H9 (cell line): Measurements from ENCODE around the gene SHISAL2B. TPM values are rescaled to one million over a fixed set of nuclear protein-coding genes. Genes with fewer than 3 reads are reported as not detected.

Experiments used
- DNase-seq: peaks from one replicate; pipeline ENCODE4 v3.0.0-alpha.2; 2017
- H2AFZ ChIP-seq: one replicate; pipeline ENCODE4 v1.6.1; 2013; ENCODE audit warnings: mild to moderate bottlenecking, low read length, control low read depth, moderate library complexity
- H2AK5ac ChIP-seq: 2 replicates; pipeline ENCODE4 v1.6.1; 2013; ENCODE audit warnings: low read length, control low read depth, mixed read lengths; ENCODE audit not compliant: insufficient read length
- H2BK120ac ChIP-seq: one replicate; pipeline ENCODE4 v1.6.1; 2013; ENCODE audit warnings: low read depth, mild to moderate bottlenecking, low read length, control low read depth, inconsistent platforms; ENCODE audit not compliant: poor library complexity, severe bottlenecking
- H2BK12ac ChIP-seq: 2 replicates; pipeline ENCODE4 v1.6.1; 2013; ENCODE audit warnings: low read length, control low read depth, mixed read lengths, low read depth; ENCODE audit not compliant: insufficient read length
- H2BK15ac ChIP-seq: 2 replicates; pipeline ENCODE4 v1.6.1; 2013; ENCODE audit warnings: low read depth, low read length, control low read depth
- H2BK20ac ChIP-seq: one replicate; pipeline ENCODE4 v1.6.1; 2013; ENCODE audit warnings: low read depth, mild to moderate bottlenecking, low read length, control low read depth, inconsistent platforms; ENCODE audit not compliant: poor library complexity, severe bottlenecking
- H2BK5ac ChIP-seq: 2 replicates; pipeline ENCODE4 v1.6.1; 2013; ENCODE audit warnings: low read length, control low read depth, mixed read lengths; ENCODE audit not compliant: insufficient read length
- H3K14ac ChIP-seq: 2 replicates; pipeline ENCODE4 v1.6.1; 2013; ENCODE audit warnings: low read length, control low read depth; ENCODE audit not compliant: insufficient read depth
- H3K18ac ChIP-seq: 2 replicates; pipeline ENCODE4 v1.6.1; 2013; ENCODE audit warnings: low read depth, mild to moderate bottlenecking, mixed read lengths, low read length, control low read depth; ENCODE audit not compliant: insufficient read length
- H3K23ac ChIP-seq: 2 replicates; pipeline ENCODE4 v1.6.1; 2013; ENCODE audit warnings: low read length, control low read depth, mixed read lengths, low read depth; ENCODE audit not compliant: insufficient read length
- H3K23me2 ChIP-seq: 2 replicates; pipeline ENCODE4 v1.6.1; 2013; ENCODE audit warnings: low read depth, mild to moderate bottlenecking, mixed read lengths, low read length, control low read depth; ENCODE audit not compliant: insufficient read length, poor library complexity, severe bottlenecking
- H3K27ac ChIP-seq: 2 replicates; pipeline ENCODE4 v1.5.1; 2013; ENCODE audit warnings: low read length, control low read depth, mixed read lengths, low read depth; ENCODE audit not compliant: insufficient read length
- H3K27me3 ChIP-seq: 2 replicates; pipeline ENCODE4 v1.6.1; 2013; ENCODE audit warnings: low read length, control low read depth, inconsistent platforms; ENCODE audit not compliant: insufficient read depth
- H3K4ac ChIP-seq: 2 replicates; pipeline ENCODE4 v1.6.1; 2013; ENCODE audit warnings: low read depth, mild to moderate bottlenecking, control low read depth, inconsistent platforms, low read length, moderate library complexity
- H3K4me1 ChIP-seq: 2 replicates; pipeline ENCODE4 v1.6.1; 2013; ENCODE audit warnings: low read length, control low read depth, inconsistent platforms; ENCODE audit not compliant: insufficient read depth
- H3K4me2 ChIP-seq: 2 replicates; pipeline ENCODE4 v1.6.1; 2013; ENCODE audit warnings: low read length, control low read depth, mixed read lengths; ENCODE audit not compliant: insufficient read length, insufficient read depth
- H3K56ac ChIP-seq: 2 replicates; pipeline ENCODE4 v1.6.1; 2013; ENCODE audit warnings: low read depth, mild to moderate bottlenecking, mixed read lengths, low read length, control low read depth; ENCODE audit not compliant: insufficient read length
- H3K79me1 ChIP-seq: 2 replicates; pipeline ENCODE4 v1.6.1; 2013; ENCODE audit warnings: low read depth, mild to moderate bottlenecking, moderate library complexity, low read length, control low read depth, inconsistent platforms; ENCODE audit not compliant: insufficient read depth, poor library complexity, severe bottlenecking
- H3K79me2 ChIP-seq: 2 replicates; pipeline ENCODE4 v1.6.1; 2013; ENCODE audit warnings: low read length, control low read depth, inconsistent platforms; ENCODE audit not compliant: insufficient read depth
- H3K9ac ChIP-seq: 2 replicates; pipeline ENCODE4 v1.6.1; 2013; ENCODE audit warnings: low read length, control low read depth, mixed read lengths; ENCODE audit not compliant: insufficient read length; ENCODE audit errors: extremely low read depth
- H3K9me3 ChIP-seq: one replicate; pipeline ENCODE4 v1.6.1; 2013; ENCODE audit warnings: low read depth, low read length, inconsistent platforms; ENCODE audit not compliant: control insufficient read depth
- H3T11ph ChIP-seq: one replicate; pipeline ENCODE4 v1.6.1; 2013; ENCODE audit warnings: mild to moderate bottlenecking, low read length, control low read depth, inconsistent platforms
- H4K20me1 ChIP-seq: one replicate; pipeline ENCODE4 v1.6.1; 2013; ENCODE audit not compliant: control insufficient read depth, insufficient read length, insufficient read depth
- H4K5ac ChIP-seq: 2 replicates; pipeline ENCODE4 v1.6.1; 2013; ENCODE audit warnings: low read depth, mild to moderate bottlenecking, mixed read lengths, low read length, control low read depth; ENCODE audit not compliant: insufficient read length
- H4K8ac ChIP-seq: replicated peaks from 2 replicates; pipeline ENCODE4 v1.6.1; 2013; ENCODE audit warnings: low read length, control low read depth, mixed read lengths, low read depth; ENCODE audit not compliant: insufficient read length
- H4K91ac ChIP-seq: 2 replicates; pipeline ENCODE4 v1.6.1; 2013; ENCODE audit warnings: low read depth, mild to moderate bottlenecking, moderate library complexity, mixed read lengths, low read length, control low read depth; ENCODE audit not compliant: insufficient read length
- H3K27ac Mint-ChIP-seq, 3 experiments: 2 replicates in 2 of 3; 3 replicates in 1 of 3; pipeline ENCODE4 v1.8.0; 2020 to 2021; ENCODE audit warnings: mixed read lengths in 3 of 3, mild to moderate bottlenecking in 1 of 3, moderate library complexity in 1 of 3
- H3K27me3 Mint-ChIP-seq: 2 replicates; pipeline ENCODE4 v1.8.0; 2021; ENCODE audit warnings: low read depth, mild to moderate bottlenecking, moderate library complexity, mixed read lengths
- H3K36me3 Mint-ChIP-seq, 3 experiments: 2 replicates in 2 of 3; 3 replicates in 1 of 3; pipeline ENCODE4 v1.8.0; 2020 to 2021; ENCODE audit warnings: low read depth in 3 of 3, mixed read lengths in 3 of 3; ENCODE audit not compliant: insufficient read depth in 1 of 3
- H3K4me1 Mint-ChIP-seq, 2 experiments: 2 replicates each; pipeline ENCODE4 v1.8.0; 2020; ENCODE audit warnings: mixed read lengths in 2 of 2
- H3K4me3 Mint-ChIP-seq, 2 experiments: 2 replicates in 1 of 2; 3 replicates in 1 of 2; pipeline ENCODE4 v1.8.0; 2020 to 2021; ENCODE audit warnings: mild to moderate bottlenecking in 2 of 2, mixed read lengths in 2 of 2, moderate library complexity in 1 of 2
- H3K9me3 Mint-ChIP-seq, 2 experiments: 2 replicates in 1 of 2; 3 replicates in 1 of 2; pipeline ENCODE4 v1.8.0; 2020; ENCODE audit warnings: mild to moderate bottlenecking in 2 of 2, mixed read lengths in 2 of 2, moderate library complexity in 1 of 2
- WGBS: extraction: QIAGEN DNeasy Blood & Tissue Kit; methylation state at CpG from one replicate; pipeline ENCODE4 v1.1.7; 2013; ENCODE audit warnings: missing lambda C conversion rate, low lambda C conversion rate, mixed read lengths; ENCODE audit not compliant: insufficient read length; ENCODE audit errors: extremely low coverage; 5-methylcytosine and 5-hydroxymethylcytosine counted together
- total RNA-seq: library from RNA; stranded (reverse); gene quantifications from 2 replicates; pipeline ENCODE4 v1.2.1, GENCODE V29; 2021
- TF ChIP-seq, protein P1 (sequence below): fragments of 200-600 bp; sonication (generic); conservative IDR thresholded peaks from 3 replicates; pipeline ENCODE4 v1.8.0; 2021; ENCODE audit warnings: antibody characterized with exemption, mild to moderate bottlenecking

SHISAL2B gene
- total RNA-seq, 1 experiment from 2014 or later: 5.0 TPM

DNA sequence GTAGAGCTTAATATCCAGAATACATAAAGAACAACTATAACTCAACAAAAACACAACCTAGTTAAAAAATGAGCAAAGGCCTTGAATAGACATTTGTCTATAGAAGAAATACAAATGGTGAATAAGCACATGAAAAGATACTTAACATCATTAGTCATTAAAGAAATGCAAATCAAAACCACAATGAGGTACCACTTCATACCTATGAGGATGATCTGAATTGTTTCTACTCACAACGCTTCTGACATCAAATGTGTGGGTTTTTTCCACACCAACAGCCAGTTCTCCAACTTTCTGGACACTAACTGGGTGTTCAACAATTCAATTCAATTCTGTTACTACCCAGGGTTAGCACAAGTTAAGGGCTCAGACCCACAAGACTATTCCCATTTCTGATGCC is 56.1 kb downstream of the SHISAL2B start:
- H3K36me3 Mint-ChIP-seq: peaks cover 6 to 10% (median 6%) of the 10 kb centered on the region in 3 experiments
- Histone ChIP-seq H2BK15ac (no peak overlapping the region), H2AFZ (no peak overlapping the region), H2BK5ac (no peak overlapping the region), H3K14ac (no peak overlapping the region), H3K23me2 (no peaks in the 10 kb centered on the region), H3K23ac (no peak overlapping the region), H2AK5ac (no peak overlapping the region), H4K8ac (no peak overlapping the region), H3K4me1 (no peaks in the 10 kb centered on the region; the same call in 1 of the 2 replicates), H3K79me2 (no peaks in the 10 kb centered on the region), H3K18ac (no peak overlapping the region), H3K4ac (no peak overlapping the region), H3K27ac (no peak overlapping the region), H3K9ac (no peak overlapping the region), H3K79me1 (no peaks in the 10 kb centered on the region), H2BK120ac (no peak overlapping the region), H3T11ph (no peak overlapping the region), H3K9me3 (no peaks in the 10 kb centered on the region), H3K27me3 (no peaks in the 10 kb centered on the region), H4K20me1 (no peaks in the 10 kb centered on the region), H2BK20ac (no peak overlapping the region), H4K5ac (no peak overlapping the region), H3K4me2 (no peak overlapping the region), H2BK12ac (no peak overlapping the region), H3K56ac (no peak overlapping the region), H4K91ac (no peak overlapping the region)
- WGBS: no CpG with 5 or more reads among the region's 1 CpG
- H3K27me3 Mint-ChIP-seq: no peaks in the 10 kb centered on the region
- TF ChIP-seq, protein P1, sequence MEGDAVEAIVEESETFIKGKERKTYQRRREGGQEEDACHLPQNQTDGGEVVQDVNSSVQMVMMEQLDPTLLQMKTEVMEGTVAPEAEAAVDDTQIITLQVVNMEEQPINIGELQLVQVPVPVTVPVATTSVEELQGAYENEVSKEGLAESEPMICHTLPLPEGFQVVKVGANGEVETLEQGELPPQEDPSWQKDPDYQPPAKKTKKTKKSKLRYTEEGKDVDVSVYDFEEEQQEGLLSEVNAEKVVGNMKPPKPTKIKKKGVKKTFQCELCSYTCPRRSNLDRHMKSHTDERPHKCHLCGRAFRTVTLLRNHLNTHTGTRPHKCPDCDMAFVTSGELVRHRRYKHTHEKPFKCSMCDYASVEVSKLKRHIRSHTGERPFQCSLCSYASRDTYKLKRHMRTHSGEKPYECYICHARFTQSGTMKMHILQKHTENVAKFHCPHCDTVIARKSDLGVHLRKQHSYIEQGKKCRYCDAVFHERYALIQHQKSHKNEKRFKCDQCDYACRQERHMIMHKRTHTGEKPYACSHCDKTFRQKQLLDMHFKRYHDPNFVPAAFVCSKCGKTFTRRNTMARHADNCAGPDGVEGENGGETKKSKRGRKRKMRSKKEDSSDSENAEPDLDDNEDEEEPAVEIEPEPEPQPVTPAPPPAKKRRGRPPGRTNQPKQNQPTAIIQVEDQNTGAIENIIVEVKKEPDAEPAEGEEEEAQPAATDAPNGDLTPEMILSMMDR: no peak
- peaks cover 5 to 13% of the 10 kb centered on the region in 2 experiments for H3K4me1 Mint-ChIP-seq
- H3K27ac Mint-ChIP-seq: peak overlapping the region in 1 of 3 experiments; percentile 29; a peak in 2 of 7 replicates
- DNase-seq: no peak
- H3K4me3 Mint-ChIP-seq: no peak overlapping the region
- H3K9me3 Mint-ChIP-seq: no peaks in the 10 kb centered on the region
